ENCODE results near the gene MRGPRD.
A peak's percentile ranks its signal among the peaks of the same experiment; 100 is the strongest.

DNA sequence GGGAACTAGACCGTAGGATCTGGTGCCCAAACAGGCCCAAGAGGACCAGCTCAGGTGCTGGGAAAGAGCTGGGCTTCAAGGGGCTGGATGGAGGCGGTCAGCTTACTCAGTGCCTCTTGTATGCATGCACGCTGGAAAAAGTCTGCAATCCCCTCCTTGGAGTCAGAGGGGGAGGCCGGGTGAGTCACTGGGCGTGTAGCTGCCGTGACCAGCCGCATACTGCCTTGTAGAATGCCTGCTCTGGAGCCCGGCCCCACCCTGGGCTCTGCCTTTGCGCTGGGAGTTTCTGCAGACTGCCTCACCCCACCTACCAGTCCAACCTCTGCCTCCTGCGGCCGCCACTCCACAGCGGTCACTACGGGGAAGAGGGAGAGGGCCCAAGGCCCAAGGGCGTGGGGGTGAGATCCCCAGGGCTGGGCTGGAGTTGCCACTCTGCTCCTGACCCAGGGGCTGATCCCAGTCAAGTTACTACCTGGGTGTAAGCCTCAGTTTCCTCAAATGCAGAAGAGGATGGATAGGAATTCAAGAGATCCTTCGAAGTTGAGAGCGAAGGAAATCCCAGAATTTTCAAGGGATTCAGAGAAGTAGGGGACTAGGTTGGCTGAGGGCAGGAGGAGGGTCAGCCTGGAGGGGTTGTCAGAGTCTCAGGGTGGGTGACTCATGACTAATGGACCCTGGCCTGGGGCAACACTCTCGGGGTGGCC lies 28.1 kb upstream of the MRGPRD start:
- TF ChIP-seq POLR2A (IDR thresholded peaks at IDR 0.05) = peak in 1 of 2 donors; percentile 28
- TF ChIP-seq, protein P1, sequence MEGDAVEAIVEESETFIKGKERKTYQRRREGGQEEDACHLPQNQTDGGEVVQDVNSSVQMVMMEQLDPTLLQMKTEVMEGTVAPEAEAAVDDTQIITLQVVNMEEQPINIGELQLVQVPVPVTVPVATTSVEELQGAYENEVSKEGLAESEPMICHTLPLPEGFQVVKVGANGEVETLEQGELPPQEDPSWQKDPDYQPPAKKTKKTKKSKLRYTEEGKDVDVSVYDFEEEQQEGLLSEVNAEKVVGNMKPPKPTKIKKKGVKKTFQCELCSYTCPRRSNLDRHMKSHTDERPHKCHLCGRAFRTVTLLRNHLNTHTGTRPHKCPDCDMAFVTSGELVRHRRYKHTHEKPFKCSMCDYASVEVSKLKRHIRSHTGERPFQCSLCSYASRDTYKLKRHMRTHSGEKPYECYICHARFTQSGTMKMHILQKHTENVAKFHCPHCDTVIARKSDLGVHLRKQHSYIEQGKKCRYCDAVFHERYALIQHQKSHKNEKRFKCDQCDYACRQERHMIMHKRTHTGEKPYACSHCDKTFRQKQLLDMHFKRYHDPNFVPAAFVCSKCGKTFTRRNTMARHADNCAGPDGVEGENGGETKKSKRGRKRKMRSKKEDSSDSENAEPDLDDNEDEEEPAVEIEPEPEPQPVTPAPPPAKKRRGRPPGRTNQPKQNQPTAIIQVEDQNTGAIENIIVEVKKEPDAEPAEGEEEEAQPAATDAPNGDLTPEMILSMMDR (IDR thresholded peaks at IDR 0.05) = no peak
